ENCODE results near the gene MOCS1.

The MOCS1 gene

GRCh38 chr6:39932386-39932910 lies 1.8 kb downstream of the MOCS1 start:
- H3K4me3 ChIP-seq (ENCODE audit: low read depth, low read length) = no peak overlapping the region
- no peak for TF ChIP-seq CTCF (IDR thresholded peaks at IDR 0.05; ENCODE audit: low read depth, low read length, missing control alignments)
- DNase-seq (ENCODE audit: low read depth) = no peak

GRCh38 chr6:39931607-39932006 lies 2.7 kb downstream of the MOCS1 start:
- no peak overlapping the region for H3K4me3 ChIP-seq (ENCODE audit: low read depth, low read length)
- DNase-seq (ENCODE audit: low read depth) = no peak
- no peak for TF ChIP-seq CTCF (IDR thresholded peaks at IDR 0.05; ENCODE audit: low read depth, low read length, missing control alignments)

- no peak for TF ChIP-seq CTCF (IDR thresholded peaks at IDR 0.05; ENCODE audit: low read depth, low read length, missing control alignments)
- no peak overlapping the region for H3K4me3 ChIP-seq (ENCODE audit: low read depth, low read length)
- DNase-seq (ENCODE audit: low read depth) = no peak
Observed at GRCh38 chr6:39930540-39930939, 3.7 kb downstream of the MOCS1 start.

GRCh38 chr6:39929733-39930461 lies 4.4 kb downstream of the MOCS1 start:
- no peak for DNase-seq (ENCODE audit: low read depth)
- no peak overlapping the region for H3K4me3 ChIP-seq (ENCODE audit: low read depth, low read length)
- TF ChIP-seq CTCF (IDR thresholded peaks at IDR 0.05; ENCODE audit: low read depth, low read length, missing control alignments) = no peak

- no peak for TF ChIP-seq CTCF (IDR thresholded peaks at IDR 0.05; ENCODE audit: low read depth, low read length, missing control alignments)
- no peak overlapping the region for H3K4me3 ChIP-seq (ENCODE audit: low read depth, low read length)
- no peak for DNase-seq (ENCODE audit: low read depth)
Observed at GRCh38 chr6:39929039-39929732, 5.1 kb downstream of the MOCS1 start.

GRCh38 chr6:39927159-39927558 lies 7.1 kb downstream of the MOCS1 start:
- H3K4me3 ChIP-seq (ENCODE audit: low read depth, low read length) = no peak overlapping the region
- no peak for TF ChIP-seq CTCF (IDR thresholded peaks at IDR 0.05; ENCODE audit: low read depth, low read length, missing control alignments)
- no peak for DNase-seq (ENCODE audit: low read depth)

All from GM12864 (cell line).